Neural cell (in vitro differentiated cells): ENCODE data around the gene MIA2.

Source experiments
- EP300 ChIP-seq: fragments of 450-650 bp; conservative IDR thresholded peaks from 2 replicates; pipeline ENCODE4 v1.6.1; 2014; ENCODE audit warnings: antibody characterized with exemption, mild to moderate bottlenecking, moderate library complexity; ENCODE audit not compliant: poor library complexity, severe bottlenecking
- EZH2 ChIP-seq: fragments of 200-600, 300-800 bp; shearing (Covaris generic), sonication (generic); IDR thresholded peaks from 2 replicates; pipeline ENCODE4 v1.6.1; 2014; ENCODE audit warnings: antibody characterized with exemption, low read length, borderline replicate concordance, mild to moderate bottlenecking; ENCODE audit not compliant: insufficient read depth, poor library complexity, severe bottlenecking
- MXI1 ChIP-seq: fragments of 450-650 bp; conservative IDR thresholded peaks from 2 replicates; pipeline ENCODE4 v1.6.1; 2014; ENCODE audit warnings: antibody characterized with exemption, mild to moderate bottlenecking; ENCODE audit not compliant: poor library complexity, severe bottlenecking
- POLR2AphosphoS5 ChIP-seq: IDR thresholded peaks from 2 replicates; pipeline ENCODE4 v1.6.1; 2012
- RAD21 ChIP-seq: fragments of 450-650 bp; conservative IDR thresholded peaks from 2 replicates; pipeline ENCODE4 v1.6.1; 2014; ENCODE audit warnings: antibody characterized with exemption, mild to moderate bottlenecking, moderate library complexity
- SMC3 ChIP-seq: fragments of 450-650 bp; conservative IDR thresholded peaks from 2 replicates; pipeline ENCODE4 v1.6.1; 2014; ENCODE audit warnings: antibody characterized with exemption, mild to moderate bottlenecking, moderate library complexity; ENCODE audit not compliant: poor library complexity
- TAF1 ChIP-seq: IDR thresholded peaks from 2 replicates; pipeline ENCODE4 v1.6.1; 2012; ENCODE audit warnings: low read depth
- TF ChIP-seq, protein P1 (sequence below): fragments of 450-650 bp; IDR thresholded peaks from 2 replicates; pipeline ENCODE4 v1.5.1; 2014; ENCODE audit warnings: antibody characterized with exemption, mild to moderate bottlenecking, moderate library complexity; ENCODE audit not compliant: poor library complexity, severe bottlenecking
- TF ChIP-seq, protein P2 (sequence below): IDR thresholded peaks from 2 replicates; pipeline ENCODE4 v1.6.1; 2012; ENCODE audit warnings: borderline replicate concordance

DNA sequence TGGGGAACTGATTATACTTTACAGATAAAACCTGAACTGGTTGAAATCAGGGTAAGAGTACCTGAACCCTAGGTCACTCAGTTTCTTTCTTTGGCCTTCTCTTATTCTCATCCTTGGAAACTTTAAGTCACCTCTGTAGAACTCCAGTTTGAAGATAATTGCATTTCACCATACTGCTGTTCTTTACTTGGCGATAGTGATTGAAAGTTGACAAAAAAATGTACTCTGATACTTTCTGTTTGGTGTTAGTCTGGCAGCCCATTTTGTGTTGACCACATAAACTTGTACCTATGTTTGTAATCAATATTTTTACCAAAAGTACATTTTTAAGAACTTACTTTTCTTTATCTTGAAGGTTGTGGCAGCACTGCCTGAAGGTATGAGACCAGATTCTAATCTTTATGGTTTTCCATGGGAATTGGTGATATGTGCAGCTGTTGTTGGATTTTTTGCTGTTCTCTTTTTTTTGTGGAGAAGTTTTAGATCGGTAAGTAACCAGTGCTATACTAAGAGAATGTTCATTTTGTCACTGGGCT lies 42.9 kb downstream of the MIA2 start:
- TF ChIP-seq, protein P1, sequence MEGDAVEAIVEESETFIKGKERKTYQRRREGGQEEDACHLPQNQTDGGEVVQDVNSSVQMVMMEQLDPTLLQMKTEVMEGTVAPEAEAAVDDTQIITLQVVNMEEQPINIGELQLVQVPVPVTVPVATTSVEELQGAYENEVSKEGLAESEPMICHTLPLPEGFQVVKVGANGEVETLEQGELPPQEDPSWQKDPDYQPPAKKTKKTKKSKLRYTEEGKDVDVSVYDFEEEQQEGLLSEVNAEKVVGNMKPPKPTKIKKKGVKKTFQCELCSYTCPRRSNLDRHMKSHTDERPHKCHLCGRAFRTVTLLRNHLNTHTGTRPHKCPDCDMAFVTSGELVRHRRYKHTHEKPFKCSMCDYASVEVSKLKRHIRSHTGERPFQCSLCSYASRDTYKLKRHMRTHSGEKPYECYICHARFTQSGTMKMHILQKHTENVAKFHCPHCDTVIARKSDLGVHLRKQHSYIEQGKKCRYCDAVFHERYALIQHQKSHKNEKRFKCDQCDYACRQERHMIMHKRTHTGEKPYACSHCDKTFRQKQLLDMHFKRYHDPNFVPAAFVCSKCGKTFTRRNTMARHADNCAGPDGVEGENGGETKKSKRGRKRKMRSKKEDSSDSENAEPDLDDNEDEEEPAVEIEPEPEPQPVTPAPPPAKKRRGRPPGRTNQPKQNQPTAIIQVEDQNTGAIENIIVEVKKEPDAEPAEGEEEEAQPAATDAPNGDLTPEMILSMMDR: no peak
- no peak for TF ChIP-seq EZH2
- TF ChIP-seq RAD21: no peak
- TF ChIP-seq TAF1: no peak
- TF ChIP-seq EP300: no peak
- TF ChIP-seq POLR2AphosphoS5: no peak
- no peak for TF ChIP-seq SMC3
- TF ChIP-seq, protein P2, sequence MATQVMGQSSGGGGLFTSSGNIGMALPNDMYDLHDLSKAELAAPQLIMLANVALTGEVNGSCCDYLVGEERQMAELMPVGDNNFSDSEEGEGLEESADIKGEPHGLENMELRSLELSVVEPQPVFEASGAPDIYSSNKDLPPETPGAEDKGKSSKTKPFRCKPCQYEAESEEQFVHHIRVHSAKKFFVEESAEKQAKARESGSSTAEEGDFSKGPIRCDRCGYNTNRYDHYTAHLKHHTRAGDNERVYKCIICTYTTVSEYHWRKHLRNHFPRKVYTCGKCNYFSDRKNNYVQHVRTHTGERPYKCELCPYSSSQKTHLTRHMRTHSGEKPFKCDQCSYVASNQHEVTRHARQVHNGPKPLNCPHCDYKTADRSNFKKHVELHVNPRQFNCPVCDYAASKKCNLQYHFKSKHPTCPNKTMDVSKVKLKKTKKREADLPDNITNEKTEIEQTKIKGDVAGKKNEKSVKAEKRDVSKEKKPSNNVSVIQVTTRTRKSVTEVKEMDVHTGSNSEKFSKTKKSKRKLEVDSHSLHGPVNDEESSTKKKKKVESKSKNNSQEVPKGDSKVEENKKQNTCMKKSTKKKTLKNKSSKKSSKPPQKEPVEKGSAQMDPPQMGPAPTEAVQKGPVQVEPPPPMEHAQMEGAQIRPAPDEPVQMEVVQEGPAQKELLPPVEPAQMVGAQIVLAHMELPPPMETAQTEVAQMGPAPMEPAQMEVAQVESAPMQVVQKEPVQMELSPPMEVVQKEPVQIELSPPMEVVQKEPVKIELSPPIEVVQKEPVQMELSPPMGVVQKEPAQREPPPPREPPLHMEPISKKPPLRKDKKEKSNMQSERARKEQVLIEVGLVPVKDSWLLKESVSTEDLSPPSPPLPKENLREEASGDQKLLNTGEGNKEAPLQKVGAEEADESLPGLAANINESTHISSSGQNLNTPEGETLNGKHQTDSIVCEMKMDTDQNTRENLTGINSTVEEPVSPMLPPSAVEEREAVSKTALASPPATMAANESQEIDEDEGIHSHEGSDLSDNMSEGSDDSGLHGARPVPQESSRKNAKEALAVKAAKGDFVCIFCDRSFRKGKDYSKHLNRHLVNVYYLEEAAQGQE: no peak
- TF ChIP-seq MXI1: no peak
